K562 (cell line): ENCODE data around the gene BOC. TPM values are rescaled to one million over a fixed set of nuclear protein-coding genes. Genes with fewer than 3 reads are reported as not detected.

Experiments
- ATAC-seq: fragments of 200-7000 bp; cut with Tn5 transposase; 3 replicates; pipeline ENCODE4 v1.9.1; 2020; ENCODE audit warnings: moderate library complexity
- BruUV-seq: library from RNA; stranded (reverse); fragments of 400-500 nt; replicated peaks from 2 replicates; lab custom pipeline; 2021; lab: Mats Ljungman, UMichigan
- CTCF ChIA-PET: fragments of 300-600 bp; formaldehyde crosslinking; extraction: SDS; loops from one replicate; lab custom pipeline; 2021; ENCODE audit warnings: low intra/inter-chr PET ratio; lab: Yijun Ruan, JAX
- POLR2A ChIA-PET: fragments of 300-600, 350-650 bp; sonication (Branson Sonifier 250); formaldehyde crosslinking; extraction: SDS; loops from one replicate; lab custom pipeline; 2021; ENCODE audit warnings: antibody characterized with exemption, inconsistent platforms; lab: Yijun Ruan, JAX
- DNase-seq, 4 experiments: peaks; one replicate each; pipeline versions ENCODE4 v3.0.0 to v3.0.0-alpha.2; 2011 to 2018; ENCODE audit warnings: low spot score in 3 of 4, mixed read lengths in 3 of 4; ENCODE audit errors: extremely low read depth in 1 of 4
- FAIRE-seq: peaks from 2 replicates; lab custom pipeline; 2011; peaks lifted over from hg19 to GRCh38; lab: Jason Lieb, UNC
- H2AFZ ChIP-seq: 2 replicates; pipeline ENCODE4 v1.6.0; 2011; ENCODE audit warnings: low read depth, low read length, control low read depth, inconsistent platforms
- H3K27ac ChIP-seq: fragments of 200-600 bp; 3 replicates; pipeline ENCODE4 v1.8.0; 2011; ENCODE audit warnings: low read depth, mild to moderate bottlenecking, control low read depth, inconsistent platforms, low read length, moderate library complexity, mixed read lengths; ENCODE audit errors: extremely low read depth
- H3K27me3 ChIP-seq, 2 experiments: fragments of 300-600 bp in 1 of 2; 2 replicates in 1 of 2; 3 replicates in 1 of 2; pipeline versions ENCODE4 v1.6.0 to v1.8.0; 2011; ENCODE audit warnings: inconsistent platforms in 2 of 2, low read length in 2 of 2, mild to moderate bottlenecking in 1 of 2, mixed read lengths in 1 of 2, moderate library complexity in 1 of 2; ENCODE audit not compliant: control insufficient read depth in 2 of 2, insufficient read depth in 2 of 2
- H3K36me3 ChIP-seq: fragments of 300-600 bp; 3 replicates; pipeline ENCODE4 v1.8.0; 2011; ENCODE audit warnings: mild to moderate bottlenecking, low read length, inconsistent platforms; ENCODE audit not compliant: control insufficient read depth, insufficient read depth
- H3K4me1 ChIP-seq, 2 experiments: fragments of 200-600 bp in 1 of 2; replicated peaks in 1 of 2; 2 replicates in 1 of 2; 3 replicates in 1 of 2; pipeline versions ENCODE4 v1.5.1 to v1.8.0; 2011; ENCODE audit warnings: inconsistent platforms in 2 of 2, low read length in 2 of 2, mild to moderate bottlenecking in 1 of 2, mixed read lengths in 1 of 2, moderate library complexity in 1 of 2; ENCODE audit not compliant: control insufficient read depth in 2 of 2, insufficient read depth in 2 of 2
- H3K4me2 ChIP-seq: 2 replicates; pipeline ENCODE4 v1.6.1; 2011; ENCODE audit warnings: low read length, control low read depth, inconsistent platforms, mixed read lengths; ENCODE audit not compliant: insufficient read depth
- H3K4me3 ChIP-seq: fragments of 200-600 bp; sonication (generic), shearing (Covaris generic); 2 replicates; pipeline ENCODE4 v1.5.1; 2016; ENCODE audit warnings: control low read depth, inconsistent platforms
- H3K79me2 ChIP-seq: fragments of 200-600 bp; 3 replicates; pipeline ENCODE4 v1.8.0; 2011; ENCODE audit warnings: low read length, inconsistent platforms; ENCODE audit not compliant: control insufficient read depth, insufficient read depth
- H3K9ac ChIP-seq, 2 experiments: 2 replicates each; pipeline versions ENCODE4 v1.6.0 to v1.6.1; 2011; ENCODE audit warnings: low read depth in 2 of 2, low read length in 2 of 2, control low read depth in 1 of 2, inconsistent platforms in 1 of 2, mild to moderate bottlenecking in 1 of 2, mixed read lengths in 1 of 2; ENCODE audit not compliant: insufficient read depth in 1 of 2
- H3K9me1 ChIP-seq: one replicate; pipeline ENCODE4 v1.6.0; 2011; ENCODE audit warnings: inconsistent platforms, mild to moderate bottlenecking, low read length, moderate library complexity; ENCODE audit not compliant: control insufficient read depth, insufficient read depth
- H3K9me3 ChIP-seq: replicated peaks from 2 replicates; pipeline ENCODE4 v1.5.1; 2011; ENCODE audit warnings: low read depth, low read length, inconsistent platforms; ENCODE audit not compliant: control insufficient read depth, insufficient read depth
- H4K20me1 ChIP-seq: replicated peaks from 2 replicates; pipeline ENCODE4 v1.6.1; 2011; ENCODE audit warnings: low read length, inconsistent platforms, mixed read lengths; ENCODE audit not compliant: control insufficient read depth, insufficient read depth
- ARID1B ChIP-seq: fragments of 450-650 bp; IDR thresholded peaks from 2 replicates; pipeline ENCODE4 v1.6.1; 2016; ENCODE audit warnings: antibody characterized with exemption, mild to moderate bottlenecking, inconsistent platforms
- ARID4B ChIP-seq: sonication (generic); formaldehyde crosslinking; IDR thresholded peaks from 2 replicates; pipeline ENCODE4 v1.8.0; 2022; ENCODE audit warnings: mild to moderate bottlenecking, missing genetic modification reagents
- CBX1 ChIP-seq: sonication (generic); IDR thresholded peaks from 2 replicates; pipeline ENCODE4 v1.6.1; 2016; ENCODE audit warnings: antibody characterized with exemption, low read depth, mild to moderate bottlenecking
- HCFC1 ChIP-seq: IDR thresholded peaks from 2 replicates; pipeline ENCODE4 v1.6.1; 2012; ENCODE audit warnings: low read depth, low read length, improper control_type of control experiment
- ZSCAN29 ChIP-seq: fragments of 450-650 bp; IDR thresholded peaks from 2 replicates; pipeline ENCODE4 v1.6.1; 2017
- WGBS: fragments of 100-300 bp; shearing (Covaris generic); methylation state at CpG from one replicate; pipeline ENCODE4 v1.1.6; 2016; ENCODE audit warnings: low coverage, mixed read lengths; ENCODE audit not compliant: insufficient coverage; ENCODE audit errors: missing lambda C conversion rate; 5-methylcytosine and 5-hydroxymethylcytosine counted together
- in situ Hi-C: fragments of 300-500 bp; cut with MboI; formaldehyde crosslinking; loops from 4 replicates; pipeline ENCODE4 v1.15.0; 2018; ENCODE audit warnings: inconsistent platforms, mixed read lengths
- intact Hi-C: fragments of 100-400 bp; cut with micrococcal nuclease; formaldehyde crosslinking; loops from 2 replicates; pipeline ENCODE4 v1.14.2; 2022
- polyA plus RNA-seq, 8 experiments: library from polyadenylated mRNA; depleted of rRNA in 4 of 8; stranded (reverse) in 5 of 8; unstranded in 3 of 8; fragments of >200 nt; fragmentation: Nextera tagmentation in 2 of 8; fragmentation: Illumina TruSeq in 1 of 8; extraction: Ambion mirVana in 2 of 8; extraction: Trizol in 1 of 8; gene quantifications; 2 replicates each; pipeline versions ENCODE4 v1.2.1 to v1.2.3, GENCODE V29; 2011 to 2014; ENCODE audit warnings: inconsistent platforms in 1 of 8, missing spikeins in 1 of 8
- total RNA-seq, 7 experiments: library from RNA; depleted of rRNA in 6 of 7; stranded (reverse); fragments of >200 nt in 6 of 7; fragmentation: Illumina TruSeq in 2 of 7; extraction: Trizol in 2 of 7; gene quantifications; 2 replicates each; pipeline versions ENCODE4 v1.2.1 to v1.2.3, GENCODE V29; 2011 to 2021; ENCODE audit warnings: low replicate concordance in 1 of 7

BOC gene
- total and polyA plus RNA-seq, 9 of the 15 experiments (the other 6 are each of a cell fraction or from before 2014, with no cell fraction given) = not detected

GRCh38 chr3:113179235-113179824 lies 32.0 kb upstream of the BOC start:
- Histone ChIP-seq H3K9ac (no peak overlapping the region), H3K4me3 (no peak overlapping the region), H3K36me3 (no peaks in the 10 kb centered on the region), H3K27me3 (no peaks in the 10 kb centered on the region), H3K4me2 (no peak overlapping the region), H3K9me1 (no peaks in the 10 kb centered on the region), H4K20me1 (no peaks in the 10 kb centered on the region), H3K79me2 (no peaks in the 10 kb centered on the region), H3K27ac (no peak overlapping the region), H3K9me3 (no peaks in the 10 kb centered on the region), H3K4me1 (no peaks in the 10 kb centered on the region), H2AFZ (no peak overlapping the region)
- intact Hi-C loops (no loop called here), in situ Hi-C loops (no loop called here)
- no peak for TF ChIP-seq CBX1
- TF ChIP-seq ARID1B = no peak
- no peak for TF ChIP-seq ZSCAN29
- no peak for TF ChIP-seq ARID4B
- no peak for TF ChIP-seq HCFC1
- WGBS = 0% methylated on average over 3 of the region's 4 CpGs
- FAIRE-seq = no peak
- no peak for ATAC-seq
- ChIA-PET CTCF (no interaction called here), POLR2A (interaction anchor here (0.6 kb wide), 1 partner anchor 43 kb away, joined by 3 read pairs; no protein-coding TSS in a partner anchor)
- DNase-seq = no peak
- BruUV-seq = no TSS peak
